K562 (cell line): ENCODE results near the gene PLXNB2. TPM values are rescaled to one million over a fixed set of nuclear protein-coding genes. Genes with fewer than 3 reads are reported as not detected.
A peak's percentile ranks its signal among the peaks of the same experiment; 100 is the strongest.

Experiments
- ATAC-seq: fragments of 200-7000 bp; cut with Tn5 transposase; 3 replicates; pipeline ENCODE4 v1.9.1; 2020; ENCODE audit warnings: moderate library complexity
- BruUV-seq: library from RNA; stranded (reverse); fragments of 400-500 nt; replicated peaks from 2 replicates; lab custom pipeline; 2021; lab: Mats Ljungman, UMichigan
- CTCF ChIA-PET: fragments of 300-600 bp; formaldehyde crosslinking; extraction: SDS; loops from one replicate; lab custom pipeline; 2021; ENCODE audit warnings: low intra/inter-chr PET ratio; lab: Yijun Ruan, JAX
- POLR2A ChIA-PET: fragments of 300-600, 350-650 bp; sonication (Branson Sonifier 250); formaldehyde crosslinking; extraction: SDS; loops from one replicate; lab custom pipeline; 2021; ENCODE audit warnings: antibody characterized with exemption, inconsistent platforms; lab: Yijun Ruan, JAX
- DNase-seq, 4 experiments: peaks; one replicate each; pipeline versions ENCODE4 v3.0.0 to v3.0.0-alpha.2; 2011 to 2018; ENCODE audit warnings: low spot score in 3 of 4, mixed read lengths in 3 of 4; ENCODE audit errors: extremely low read depth in 1 of 4
- FAIRE-seq: peaks from 2 replicates; lab custom pipeline; 2011; peaks lifted over from hg19 to GRCh38; lab: Jason Lieb, UNC
- H2AFZ ChIP-seq: 2 replicates; pipeline ENCODE4 v1.6.0; 2011; ENCODE audit warnings: low read depth, low read length, control low read depth, inconsistent platforms
- H3K27ac ChIP-seq: fragments of 200-600 bp; 3 replicates; pipeline ENCODE4 v1.8.0; 2011; ENCODE audit warnings: low read depth, mild to moderate bottlenecking, control low read depth, inconsistent platforms, low read length, moderate library complexity, mixed read lengths; ENCODE audit errors: extremely low read depth
- H3K27me3 ChIP-seq, 2 experiments: fragments of 300-600 bp in 1 of 2; 2 replicates in 1 of 2; 3 replicates in 1 of 2; pipeline versions ENCODE4 v1.6.0 to v1.8.0; 2011; ENCODE audit warnings: inconsistent platforms in 2 of 2, low read length in 2 of 2, mild to moderate bottlenecking in 1 of 2, mixed read lengths in 1 of 2, moderate library complexity in 1 of 2; ENCODE audit not compliant: control insufficient read depth in 2 of 2, insufficient read depth in 2 of 2
- H3K36me3 ChIP-seq: fragments of 300-600 bp; 3 replicates; pipeline ENCODE4 v1.8.0; 2011; ENCODE audit warnings: mild to moderate bottlenecking, low read length, inconsistent platforms; ENCODE audit not compliant: control insufficient read depth, insufficient read depth
- H3K4me1 ChIP-seq, 2 experiments: fragments of 200-600 bp in 1 of 2; replicated peaks in 1 of 2; 2 replicates in 1 of 2; 3 replicates in 1 of 2; pipeline versions ENCODE4 v1.5.1 to v1.8.0; 2011; ENCODE audit warnings: inconsistent platforms in 2 of 2, low read length in 2 of 2, mild to moderate bottlenecking in 1 of 2, mixed read lengths in 1 of 2, moderate library complexity in 1 of 2; ENCODE audit not compliant: control insufficient read depth in 2 of 2, insufficient read depth in 2 of 2
- H3K4me2 ChIP-seq: 2 replicates; pipeline ENCODE4 v1.6.1; 2011; ENCODE audit warnings: low read length, control low read depth, inconsistent platforms, mixed read lengths; ENCODE audit not compliant: insufficient read depth
- H3K4me3 ChIP-seq: fragments of 200-600 bp; sonication (generic), shearing (Covaris generic); 2 replicates; pipeline ENCODE4 v1.5.1; 2016; ENCODE audit warnings: control low read depth, inconsistent platforms
- H3K79me2 ChIP-seq: fragments of 200-600 bp; 3 replicates; pipeline ENCODE4 v1.8.0; 2011; ENCODE audit warnings: low read length, inconsistent platforms; ENCODE audit not compliant: control insufficient read depth, insufficient read depth
- H3K9ac ChIP-seq, 2 experiments: 2 replicates each; pipeline versions ENCODE4 v1.6.0 to v1.6.1; 2011; ENCODE audit warnings: low read depth in 2 of 2, low read length in 2 of 2, control low read depth in 1 of 2, inconsistent platforms in 1 of 2, mild to moderate bottlenecking in 1 of 2, mixed read lengths in 1 of 2; ENCODE audit not compliant: insufficient read depth in 1 of 2
- H3K9me1 ChIP-seq: one replicate; pipeline ENCODE4 v1.6.0; 2011; ENCODE audit warnings: inconsistent platforms, mild to moderate bottlenecking, low read length, moderate library complexity; ENCODE audit not compliant: control insufficient read depth, insufficient read depth
- H3K9me3 ChIP-seq: replicated peaks from 2 replicates; pipeline ENCODE4 v1.5.1; 2011; ENCODE audit warnings: low read depth, low read length, inconsistent platforms; ENCODE audit not compliant: control insufficient read depth, insufficient read depth
- H4K20me1 ChIP-seq: replicated peaks from 2 replicates; pipeline ENCODE4 v1.6.1; 2011; ENCODE audit warnings: low read length, inconsistent platforms, mixed read lengths; ENCODE audit not compliant: control insufficient read depth, insufficient read depth
- CREB3 ChIP-seq: fragments of 450-650 bp; conservative IDR thresholded peaks from 2 replicates; pipeline ENCODE4 v1.6.1; 2016; ENCODE audit warnings: missing genetic modification characterization, low read depth, mild to moderate bottlenecking, missing compliant biosample characterization, moderate library complexity
- STAG1 ChIP-seq: sonication (generic); formaldehyde crosslinking; IDR thresholded peaks from 2 replicates; pipeline ENCODE4 v1.5.0; 2020; ENCODE audit warnings: missing genetic modification reagents, borderline replicate concordance
- YY1 ChIP-seq, 3 experiments: IDR thresholded peaks; 2 replicates each; pipeline ENCODE4 v1.6.1; 2011; ENCODE audit warnings: low read length in 2 of 3, mild to moderate bottlenecking in 2 of 3, moderate library complexity in 2 of 3, borderline replicate concordance in 1 of 3, control low read depth in 1 of 3, low read depth in 1 of 3; ENCODE audit not compliant: insufficient read depth in 3 of 3, insufficient replicate concordance in 2 of 3, control insufficient read depth in 1 of 3, insufficient read length in 1 of 3; ENCODE audit errors: extremely low read depth in 1 of 3
- ZNF398 ChIP-seq: fragments of 250-450 bp; sonication (Bioruptor Pico); IDR thresholded peaks from 2 replicates; pipeline ENCODE4 v1.8.0; 2021; ENCODE audit warnings: moderate library complexity, mild to moderate bottlenecking, inconsistent platforms
- ZNF592 ChIP-seq: fragments of 450-650 bp; IDR thresholded peaks from 2 replicates; pipeline ENCODE4 v1.6.1; 2017; ENCODE audit warnings: antibody characterized with exemption, mild to moderate bottlenecking
- WGBS: fragments of 100-300 bp; shearing (Covaris generic); methylation state at CpG from one replicate; pipeline ENCODE4 v1.1.6; 2016; ENCODE audit warnings: low coverage, mixed read lengths; ENCODE audit not compliant: insufficient coverage; ENCODE audit errors: missing lambda C conversion rate; 5-methylcytosine and 5-hydroxymethylcytosine counted together
- in situ Hi-C: fragments of 300-500 bp; cut with MboI; formaldehyde crosslinking; loops from 4 replicates; pipeline ENCODE4 v1.15.0; 2018; ENCODE audit warnings: inconsistent platforms, mixed read lengths
- intact Hi-C: fragments of 100-400 bp; cut with micrococcal nuclease; formaldehyde crosslinking; loops from 2 replicates; pipeline ENCODE4 v1.14.2; 2022
- polyA plus RNA-seq, 8 experiments: library from polyadenylated mRNA; depleted of rRNA in 4 of 8; stranded (reverse) in 5 of 8; unstranded in 3 of 8; fragments of >200 nt; fragmentation: Nextera tagmentation in 2 of 8; fragmentation: Illumina TruSeq in 1 of 8; extraction: Ambion mirVana in 2 of 8; extraction: Trizol in 1 of 8; gene quantifications; 2 replicates each; pipeline versions ENCODE4 v1.2.1 to v1.2.3, GENCODE V29; 2011 to 2014; ENCODE audit warnings: inconsistent platforms in 1 of 8, missing spikeins in 1 of 8
- total RNA-seq, 7 experiments: library from RNA; depleted of rRNA in 6 of 7; stranded (reverse); fragments of >200 nt in 6 of 7; fragmentation: Illumina TruSeq in 2 of 7; extraction: Trizol in 2 of 7; gene quantifications; 2 replicates each; pipeline versions ENCODE4 v1.2.1 to v1.2.3, GENCODE V29; 2011 to 2021; ENCODE audit warnings: low replicate concordance in 1 of 7

The PLXNB2 gene
- total and polyA plus RNA-seq, 9 of the 15 experiments (the other 6 are each of a cell fraction or from before 2014, with no cell fraction given) = 0.15 to 45.1 (median 13.6) TPM

GRCh38 chr22:50318356-50318697 lies 10.9 kb upstream of the PLXNB2 start:
- no peaks in the 10 kb centered on the region for H3K9me1 ChIP-seq
- BruUV-seq = no TSS peak
- peak overlapping the region; percentile 69 for H3K27ac ChIP-seq
- in situ Hi-C loops = no loop called here
- H3K4me3 ChIP-seq = no peak overlapping the region
- peak overlapping the region; percentile 74 for H3K4me2 ChIP-seq
- 52% methylated on average over 7 of the region's 7 CpGs for WGBS
- intact Hi-C loops = no loop called here
- H3K9me3 ChIP-seq = no peaks in the 10 kb centered on the region
- no peaks in the 10 kb centered on the region for H3K79me2 ChIP-seq
- CTCF ChIA-PET = no interaction called here
- DNase-seq (no peak), FAIRE-seq (no peak)
- peak overlapping the region; percentile 74; the same call in 1 of the 2 replicates for H2AFZ ChIP-seq
- TF ChIP-seq YY1 (IDR thresholded peaks at IDR 0.05; ENCODE audit: borderline replicate concordance in 1 of 3, control insufficient read depth in 1 of 3, extremely low read depth in 1 of 3, insufficient read depth in 3 of 3, insufficient read length in 1 of 3, insufficient replicate concordance in 2 of 3, low read depth in 1 of 3, low read length in 2 of 3) (no peak), CREB3 (0 out of 2 replicates have a peak, but pooled peaks have one; percentile 37), STAG1 (CRISPR knock-in tag) (no peak), ZNF592 (peak; percentile 46; the same call in 1 of the 2 replicates), ZNF398 (CRISPR knock-in tag) (no peak)
- TF ChIP-seq, all 486 proteins: peak for 2
- Histone ChIP-seq H3K4me1 (peaks cover 27 to 70% of the 10 kb centered on the region in 2 experiments; a peak in 4 of 5 replicates), H3K9ac (peak overlapping the region; percentile 41 to 76), H3K36me3 (no peaks in the 10 kb centered on the region), H3K27me3 (no peaks in the 10 kb centered on the region), H4K20me1 (no peaks in the 10 kb centered on the region)
- ATAC-seq = peak; percentile 15; the same call in 2 of the 3 replicates
- POLR2A ChIA-PET = no interaction called here
